NCI-H187 (cell line): ENCODE data around the gene PABPC5.

ENCODE experiments used
- DNase-seq, 2 experiments: peaks; one replicate each; lab custom pipeline; 2025; lab: John Stamatoyannopoulos, UW

Gene PABPC5

GRCh38 chrX:91434351-91435168, at the start of gene PABPC5:
PABPC5 (plus strand) TSS chrX:91434839; CDS start chrX:91435578, 739 bp downstream.
- no peak for DNase-seq

GRCh38 chrX:91389026-91389425, 45.6 kb upstream of the PABPC5 start:
- DNase-seq, result no peak

- DNase-seq, result no peak
Observed at GRCh38 chrX:91414713-91415112, 19.9 kb upstream of the PABPC5 start.

GRCh38 chrX:91435395-91435794, 756 bp downstream of the PABPC5 start:
- no peak for DNase-seq
